ENCODE measurements around the gene USP48. TPM values are rescaled to one million over a fixed set of nuclear protein-coding genes. Genes with fewer than 3 reads are reported as not detected.

USP48 gene
- total and polyA plus RNA-seq, 2 of the 13 experiments (the other 11 are each of a cell fraction or from before 2014, with no cell fraction given) = 30.4 to 30.7 TPM

- TF ChIP-seq NFAT5 (CRISPR knock-in tag; IDR thresholded peaks at IDR 0.05) (peak; percentile 49), ZBTB7B (CRISPR knock-in tag; IDR thresholded peaks at IDR 0.05) (0 out of 2 replicates have a peak, but pooled peaks have one; percentile 43), ZBTB20 (CRISPR knock-in tag; IDR thresholded peaks at IDR 0.05; ENCODE audit: borderline replicate concordance, low read depth) (no peak; the same call in 1 of the 2 replicates), NFE2 (CRISPR knock-in tag; IDR thresholded peaks at IDR 0.05) (no peak), PREB (CRISPR knock-in tag; IDR thresholded peaks at IDR 0.05) (no peak), ZNF33A (CRISPR knock-in tag; IDR thresholded peaks at IDR 0.05; ENCODE audit: borderline replicate concordance) (no peak), ZNF891 (CRISPR knock-in tag; IDR thresholded peaks at IDR 0.05) (peak; percentile 54), FOXO1 (CRISPR knock-in tag; IDR thresholded peaks at IDR 0.05) (no peak), ZNF670 (CRISPR knock-in tag; IDR thresholded peaks at IDR 0.05; ENCODE audit: borderline replicate concordance) (peak; percentile 9; the same call in 1 of the 2 replicates), ZSCAN30 (CRISPR knock-in tag; IDR thresholded peaks at IDR 0.05) (no peak), ZNF577 (CRISPR knock-in tag; IDR thresholded peaks at IDR 0.05; ENCODE audit: borderline replicate concordance, low read depth) (no peak), PCBP2 (optimal IDR thresholded peaks at IDR 0.05; ENCODE audit: low read depth, low read length, poor library complexity, severe bottlenecking) (no peak), ZNF615 (CRISPR knock-in tag; IDR thresholded peaks at IDR 0.05; ENCODE audit: borderline replicate concordance) (no peak), NCOR1 (IDR thresholded peaks at IDR 0.05; ENCODE audit: borderline replicate concordance, low read length) (peak; percentile 30; the same call in 1 of the 2 replicates), ZSCAN31 (CRISPR knock-in tag; IDR thresholded peaks at IDR 0.05; ENCODE audit: low read depth) (peak; percentile 93), STAT5B (CRISPR knock-in tag; IDR thresholded peaks at IDR 0.05) (0 out of 2 replicates have a peak, but pooled peaks have one; percentile 31), ZNF749 (CRISPR knock-in tag; IDR thresholded peaks at IDR 0.05; ENCODE audit: borderline replicate concordance) (peak; percentile 84), ZNF256 (CRISPR knock-in tag; conservative IDR thresholded peaks at IDR 0.05) (0 out of 2 replicates have a peak, but pooled peaks have one; percentile 81), THYN1 (CRISPR knock-in tag; IDR thresholded peaks at IDR 0.05; ENCODE audit: borderline replicate concordance, low read depth) (no peak), NCOA5 (CRISPR knock-in tag; IDR thresholded peaks at IDR 0.05) (no peak)
- TF ChIP-seq, protein P1, sequence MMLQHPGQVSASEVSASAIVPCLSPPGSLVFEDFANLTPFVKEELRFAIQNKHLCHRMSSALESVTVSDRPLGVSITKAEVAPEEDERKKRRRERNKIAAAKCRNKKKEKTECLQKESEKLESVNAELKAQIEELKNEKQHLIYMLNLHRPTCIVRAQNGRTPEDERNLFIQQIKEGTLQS (CRISPR knock-in tag; IDR thresholded peaks at IDR 0.05) = 0 out of 2 replicates have a peak, but pooled peaks have one; percentile 47
- TF ChIP-seq, protein P2, sequence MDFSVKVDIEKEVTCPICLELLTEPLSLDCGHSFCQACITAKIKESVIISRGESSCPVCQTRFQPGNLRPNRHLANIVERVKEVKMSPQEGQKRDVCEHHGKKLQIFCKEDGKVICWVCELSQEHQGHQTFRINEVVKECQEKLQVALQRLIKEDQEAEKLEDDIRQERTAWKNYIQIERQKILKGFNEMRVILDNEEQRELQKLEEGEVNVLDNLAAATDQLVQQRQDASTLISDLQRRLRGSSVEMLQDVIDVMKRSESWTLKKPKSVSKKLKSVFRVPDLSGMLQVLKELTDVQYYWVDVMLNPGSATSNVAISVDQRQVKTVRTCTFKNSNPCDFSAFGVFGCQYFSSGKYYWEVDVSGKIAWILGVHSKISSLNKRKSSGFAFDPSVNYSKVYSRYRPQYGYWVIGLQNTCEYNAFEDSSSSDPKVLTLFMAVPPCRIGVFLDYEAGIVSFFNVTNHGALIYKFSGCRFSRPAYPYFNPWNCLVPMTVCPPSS (IDR thresholded peaks at IDR 0.05) = no peak
Observed at GRCh38 chr1:21782868-21783678, at the start of gene USP48 (continued).
